GM19467 (cell line): Measurements from ENCODE around the gene KCNJ5.

ENCODE experiments used
- ATAC-seq: cut with Tn5 transposase; IDR thresholded peaks from one replicate; pipeline ENCODE4 v1.9.1; 2021; ENCODE audit warnings: mild to moderate bottlenecking, moderate library complexity; ENCODE audit not compliant: unreplicated experiment

Gene KCNJ5

GRCh38 chr11:128890543-128891368 is at the start of gene KCNJ5:
Gene KCNJ5 (plus strand): TSS chr11:128891356. CDS start chr11:128911274, 19,918 bp downstream.
- ATAC-seq: no peak

- peak; percentile 54 for ATAC-seq
These were observed 49.6 kb upstream of the KCNJ5 start for GRCh38 chr11:128841461-128842072.

GRCh38 chr11:128843198-128843785 is 47.9 kb upstream of the KCNJ5 start:
- ATAC-seq: no peak

- ATAC-seq: no peak
These were observed 45.8 kb upstream of the KCNJ5 start for GRCh38 chr11:128845334-128845780.

GRCh38 chr11:128846985-128847384 is 44.2 kb upstream of the KCNJ5 start:
- no peak for ATAC-seq

GRCh38 chr11:128848815-128849455 is 42.2 kb upstream of the KCNJ5 start:
- peak; percentile 76 for ATAC-seq

GRCh38 chr11:128852327-128853023 is 38.7 kb upstream of the KCNJ5 start:
- ATAC-seq: no peak

GRCh38 chr11:128853559-128853958 is 37.6 kb upstream of the KCNJ5 start:
- no peak for ATAC-seq

- no peak for ATAC-seq
These were observed 36.3 kb upstream of the KCNJ5 start for GRCh38 chr11:128854841-128855240.

GRCh38 chr11:128856241-128856640 is 34.9 kb upstream of the KCNJ5 start:
- no peak for ATAC-seq

GRCh38 chr11:128857341-128857740 is 33.8 kb upstream of the KCNJ5 start:
- no peak for ATAC-seq

- ATAC-seq: peak; percentile 93
These were observed 31.4 kb upstream of the KCNJ5 start for GRCh38 chr11:128859563-128860441.

- ATAC-seq: no peak
These were observed 30.4 kb upstream of the KCNJ5 start for GRCh38 chr11:128860571-128861361.

GRCh38 chr11:128862406-128862805 is 28.8 kb upstream of the KCNJ5 start:
- ATAC-seq: no peak

GRCh38 chr11:128862908-128863660 is 28.1 kb upstream of the KCNJ5 start:
- no peak for ATAC-seq

- no peak for ATAC-seq
These were observed 25.7 kb upstream of the KCNJ5 start for GRCh38 chr11:128865490-128865889.

GRCh38 chr11:128867277-128867676 is 23.9 kb upstream of the KCNJ5 start, which contains the start of gene KCNJ1:
Gene KCNJ1 (minus strand): TSS chr11:128867296. CDS start chr11:128840243, 27,053 bp downstream.
- no peak for ATAC-seq
